22Rv1 (cell line): ENCODE data around the gene NOL3.

Experiments used
- CTCF ChIP-seq: fragments of 450-650 bp; IDR thresholded peaks from 2 replicates; pipeline ENCODE4 v1.5.1; 2017; ENCODE audit warnings: mild to moderate bottlenecking
- ZFX ChIP-seq: fragments of 450-650 bp; IDR thresholded peaks from 2 replicates; pipeline ENCODE4 v1.6.1; 2017; ENCODE audit warnings: antibody characterized with exemption, borderline replicate concordance

GRCh38 chr16:67201411-67202345, 31.3 kb downstream of the NOL3 start:
- TF ChIP-seq CTCF (no peak), ZFX (no peak)
